Tibial nerve (tissue), 4 donors: ENCODE data around the gene JOSD2. TPM values are rescaled to one million over a fixed set of nuclear protein-coding genes. Genes with fewer than 3 reads are reported as not detected.
A peak's percentile ranks its signal among the peaks of the same experiment; 100 is the strongest.

Experiments
- DNase-seq, 2 donors: peaks; one replicate each; pipeline ENCODE4 v3.0.0-alpha.2; 2019; ENCODE audit warnings: low spot score in 2 of 2
- H3K27ac ChIP-seq, 4 donors: fragments of 200-600 bp; sonication (generic) in 3 of 4; one replicate each; pipeline ENCODE4 v1.5.1; 2017 to 2019; ENCODE audit warnings: mild to moderate bottlenecking in 1 of 4
- H3K27me3 ChIP-seq, 2 donors: fragments of 200-600 bp; sonication (generic) in 1 of 2; one replicate each; pipeline versions ENCODE4 v1.5.1 to v1.6.0; 2017 to 2019
- H3K36me3 ChIP-seq, 3 donors: fragments of 200-600 bp; sonication (generic); one replicate each; pipeline ENCODE4 v1.5.1; 2018 to 2019
- H3K4me1 ChIP-seq, 4 donors: fragments of 200-600 bp; sonication (generic) in 3 of 4; one replicate each; pipeline ENCODE4 v1.5.1; 2017 to 2019
- H3K4me3 ChIP-seq, 4 donors: fragments of 200-600 bp; sonication (generic) in 3 of 4; one replicate each; pipeline ENCODE4 v1.5.1; 2017 to 2019; ENCODE audit warnings: mild to moderate bottlenecking in 1 of 4, moderate library complexity in 1 of 4
- H3K9me3 ChIP-seq, 4 donors: fragments of 200-600 bp; sonication (generic) in 3 of 4; one replicate each; pipeline ENCODE4 v1.5.1; 2017 to 2019
- CTCF ChIP-seq, 5 experiments: fragments of 200-600 bp in 3 of 5; fragments of 450-650 bp in 2 of 5; sonication (generic) in 3 of 5; IDR thresholded peaks; one replicate each; pipeline ENCODE4 v1.5.1; 2016 to 2019; ENCODE audit warnings: antibody characterized with exemption in 5 of 5, mild to moderate bottlenecking in 3 of 5, moderate library complexity in 2 of 5
- EP300 ChIP-seq, 2 donors: sonication (generic); formaldehyde crosslinking; IDR thresholded peaks; one replicate each; pipeline ENCODE4 v1.6.1; 2017; ENCODE audit warnings: antibody characterized with exemption in 2 of 2, mild to moderate bottlenecking in 1 of 2
- POLR2A ChIP-seq, 2 donors: fragments of 450-650 bp; IDR thresholded peaks; one replicate each; pipeline ENCODE4 v1.6.1; 2017; ENCODE audit warnings: antibody characterized with exemption in 2 of 2, mild to moderate bottlenecking in 2 of 2, moderate library complexity in 2 of 2
- WGBS, 2 donors: methylation state at CpG; one replicate each; pipeline ENCODE4 v1.1.5; 2018; 5-methylcytosine and 5-hydroxymethylcytosine counted together
- total RNA-seq, 4 donors: library from RNA; depleted of rRNA; stranded (reverse); fragments of >200 nt; gene quantifications; one replicate each; pipeline ENCODE4 v1.1.0, GENCODE V29; 2016

The JOSD2 gene
- total RNA-seq, 4 donors from 2014 or later = 32.3 to 52.2 (median 38.8) TPM

GRCh38 chr19:50554212-50554611 is 43.2 kb upstream of the JOSD2 start:
- TF ChIP-seq CTCF (IDR thresholded peaks at IDR 0.05) (no peak), POLR2A (IDR thresholded peaks at IDR 0.05) (no peak), EP300 (IDR thresholded peaks at IDR 0.05) (no peak)
- Histone ChIP-seq H3K27me3 (peaks cover 0 to 89% of the 10 kb centered on the region in 2 donors), H3K36me3 (no peaks in the 10 kb centered on the region), H3K9me3 (no peaks in the 10 kb centered on the region), H3K4me3 (no peak overlapping the region), H3K27ac (no peak overlapping the region), H3K4me1 (peaks cover 0 to 27% (median 3%) of the 10 kb centered on the region in 4 donors)
- no peak for DNase-seq
- 88 to 93% methylated on average over 8 to 10 of the region's 10 CpGs for WGBS, 2 donors

- TF ChIP-seq EP300 (IDR thresholded peaks at IDR 0.05) (no peak), POLR2A (IDR thresholded peaks at IDR 0.05) (no peak), CTCF (IDR thresholded peaks at IDR 0.05) (no peak)
- Histone ChIP-seq H3K27me3 (peaks cover 0 to 92% of the 10 kb centered on the region in 2 donors), H3K4me3 (no peak overlapping the region), H3K36me3 (no peaks in the 10 kb centered on the region), H3K9me3 (no peaks in the 10 kb centered on the region), H3K4me1 (peaks cover 0 to 27% (median 3%) of the 10 kb centered on the region in 4 donors), H3K27ac (no peak overlapping the region)
- WGBS, 2 donors = 76 to 82% methylated on average over 19 of the region's 19 CpGs
- DNase-seq = no peak
Observed at GRCh38 chr19:50553134-50553703, 42.2 kb upstream of the JOSD2 start.

GRCh38 chr19:50552540-50552939 is 41.5 kb upstream of the JOSD2 start:
- 79 to 83% methylated on average over 15 of the region's 15 CpGs for WGBS, 2 donors
- no peaks in the 10 kb centered on the region for H3K9me3 ChIP-seq
- peaks cover 0 to 27% (median 3%) of the 10 kb centered on the region in 4 donors for H3K4me1 ChIP-seq
- H3K27ac ChIP-seq = no peak overlapping the region
- no peak overlapping the region for H3K4me3 ChIP-seq
- no peaks in the 10 kb centered on the region for H3K36me3 ChIP-seq
- TF ChIP-seq CTCF (IDR thresholded peaks at IDR 0.05) (no peak), EP300 (IDR thresholded peaks at IDR 0.05) (no peak), POLR2A (IDR thresholded peaks at IDR 0.05) (no peak)
- DNase-seq = no peak
- H3K27me3 ChIP-seq = peaks cover 0 to 95% of the 10 kb centered on the region in 2 donors

GRCh38 chr19:50551715-50552187 is 40.8 kb upstream of the JOSD2 start:
- 1% methylated on average over 21 of the region's 22 CpGs for WGBS, 2 donors
- peak overlapping the region in 1 of 4 donors; percentile 41 for H3K4me3 ChIP-seq
- H3K36me3 ChIP-seq = no peaks in the 10 kb centered on the region
- peaks cover 0 to 24% (median 2%) of the 10 kb centered on the region in 4 donors for H3K4me1 ChIP-seq
- no peak for DNase-seq
- no peak overlapping the region for H3K27ac ChIP-seq
- no peaks in the 10 kb centered on the region for H3K9me3 ChIP-seq
- H3K27me3 ChIP-seq = peaks cover 0 to 87% of the 10 kb centered on the region in 2 donors
- TF ChIP-seq CTCF (IDR thresholded peaks at IDR 0.05) (no peak), POLR2A (IDR thresholded peaks at IDR 0.05) (no peak), EP300 (IDR thresholded peaks at IDR 0.05) (no peak)

- WGBS, 2 donors = 9 to 17% methylated on average over 32 of the region's 32 CpGs
- H3K4me3 ChIP-seq = peak overlapping the region in 2 of 4 donors; percentile 11 to 41
- no peak for TF ChIP-seq CTCF (IDR thresholded peaks at IDR 0.05)
- TF ChIP-seq POLR2A (IDR thresholded peaks at IDR 0.05) = no peak
- TF ChIP-seq EP300 (IDR thresholded peaks at IDR 0.05) = no peak
- no peak overlapping the region for H3K27ac ChIP-seq
- H3K27me3 ChIP-seq = peaks cover 0 to 81% of the 10 kb centered on the region in 2 donors
- H3K4me1 ChIP-seq = peaks cover 0 to 18% (median 0%) of the 10 kb centered on the region in 4 donors
- no peak for DNase-seq
- H3K9me3 ChIP-seq = no peaks in the 10 kb centered on the region
- H3K36me3 ChIP-seq = no peaks in the 10 kb centered on the region
Observed at GRCh38 chr19:50551034-50551714, 40.2 kb upstream of the JOSD2 start.
